GM12873 (cell line): ENCODE results near the gene LCP2.

Source experiments
- CTCF ChIP-seq: IDR thresholded peaks from 2 replicates; pipeline ENCODE4 v1.5.1; 2012; ENCODE audit warnings: low read depth, mild to moderate bottlenecking, moderate library complexity, low read length, control low read depth; ENCODE audit not compliant: insufficient read depth; ENCODE audit errors: missing control alignments

LCP2 gene

GRCh38 chr5:170219615-170220014 lies 78.0 kb downstream of the LCP2 start:
- no peak for TF ChIP-seq CTCF

- TF ChIP-seq CTCF = no peak
Observed at GRCh38 chr5:170218726-170219125, 78.9 kb downstream of the LCP2 start.

GRCh38 chr5:170217831-170218230 lies 79.7 kb downstream of the LCP2 start:
- no peak for TF ChIP-seq CTCF

- TF ChIP-seq CTCF = peak; percentile 69
Observed at GRCh38 chr5:170216257-170216864, 81.2 kb downstream of the LCP2 start.

GRCh38 chr5:170211575-170212334 lies 85.8 kb downstream of the LCP2 start:
- no peak for TF ChIP-seq CTCF

- no peak for TF ChIP-seq CTCF
Observed at GRCh38 chr5:170206958-170207357, 90.6 kb downstream of the LCP2 start.

GRCh38 chr5:170206216-170206615 lies 91.4 kb downstream of the LCP2 start:
- no peak for TF ChIP-seq CTCF
